RWPE2 (cell line): ENCODE results near the gene AXIN2.

Experiments
- ATAC-seq: fragments of 200-7000 bp; cut with Tn5 transposase; 3 replicates; pipeline ENCODE4 v1.9.1; 2021; ENCODE audit warnings: low read depth
- DNase-seq: peaks from one replicate; pipeline ENCODE4 v3.0.0-alpha.2; 2020; ENCODE audit warnings: low spot score
- H3K27ac ChIP-seq: fragments of 450-650 bp; 2 replicates; pipeline ENCODE4 v1.5.1; 2017; ENCODE audit warnings: mild to moderate bottlenecking; ENCODE audit not compliant: poor library complexity, severe bottlenecking
- H3K27me3 ChIP-seq: fragments of 250-450 bp; sonication (Bioruptor Pico); 2 replicates; pipeline ENCODE4 v1.5.1; 2021; ENCODE audit warnings: mild to moderate bottlenecking, moderate library complexity; ENCODE audit not compliant: insufficient read depth, poor library complexity, severe bottlenecking
- H3K36me3 ChIP-seq: fragments of 250-450 bp; sonication (Bioruptor Pico); 2 replicates; pipeline ENCODE4 v1.5.1; 2020; ENCODE audit warnings: low read depth, mild to moderate bottlenecking, moderate library complexity
- H3K4me1 ChIP-seq: fragments of 250-450 bp; sonication (Bioruptor Pico); 2 replicates; pipeline ENCODE4 v1.5.1; 2021; ENCODE audit warnings: mild to moderate bottlenecking, moderate library complexity; ENCODE audit not compliant: insufficient read depth, poor library complexity, severe bottlenecking
- H3K4me3 ChIP-seq: fragments of 250-450 bp; sonication (Bioruptor Pico); 2 replicates; pipeline ENCODE4 v1.5.1; 2021; ENCODE audit warnings: mild to moderate bottlenecking, moderate library complexity; ENCODE audit not compliant: severe bottlenecking
- H3K9me3 ChIP-seq: fragments of 250-450 bp; sonication (Bioruptor Pico); 2 replicates; pipeline ENCODE4 v1.5.1; 2021; ENCODE audit warnings: mild to moderate bottlenecking, moderate library complexity; ENCODE audit not compliant: severe bottlenecking
- CTCF ChIP-seq: fragments of 450-650 bp; IDR thresholded peaks from one replicate; pipeline ENCODE4 v1.5.1; 2017; ENCODE audit warnings: mild to moderate bottlenecking, moderate library complexity; ENCODE audit not compliant: poor library complexity, severe bottlenecking

Gene AXIN2

DNA sequence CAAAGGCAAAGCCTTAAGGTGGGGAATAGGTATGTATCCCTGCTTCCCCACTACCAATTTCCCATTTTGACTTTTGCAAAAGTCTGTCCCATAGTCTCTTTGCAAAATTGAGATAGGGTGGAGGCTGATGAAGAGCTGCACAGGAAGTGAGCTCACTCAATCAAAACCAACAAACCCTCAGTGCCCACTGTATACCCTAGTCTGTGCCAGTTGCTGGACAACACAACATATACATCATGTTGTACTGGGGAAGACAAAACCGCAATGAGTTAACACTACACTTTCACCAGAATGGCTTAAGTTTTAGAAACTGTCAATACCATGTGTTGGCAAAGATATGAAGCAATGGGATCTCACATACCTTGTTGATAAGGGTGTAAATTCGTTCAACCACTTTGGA is 40.4 kb upstream of the AXIN2 start:
- H3K27ac ChIP-seq, result no peak overlapping the region
- no peaks in the 10 kb centered on the region for H3K4me1 ChIP-seq
- H3K27me3 ChIP-seq, result peaks cover 2% of the 10 kb centered on the region
- H3K4me3 ChIP-seq, result no peak overlapping the region
- no peak for DNase-seq
- peaks cover 2% of the 10 kb centered on the region for H3K9me3 ChIP-seq
- no peaks in the 10 kb centered on the region for H3K36me3 ChIP-seq
- ATAC-seq, result no peak
- TF ChIP-seq CTCF, result no peak

DNA sequence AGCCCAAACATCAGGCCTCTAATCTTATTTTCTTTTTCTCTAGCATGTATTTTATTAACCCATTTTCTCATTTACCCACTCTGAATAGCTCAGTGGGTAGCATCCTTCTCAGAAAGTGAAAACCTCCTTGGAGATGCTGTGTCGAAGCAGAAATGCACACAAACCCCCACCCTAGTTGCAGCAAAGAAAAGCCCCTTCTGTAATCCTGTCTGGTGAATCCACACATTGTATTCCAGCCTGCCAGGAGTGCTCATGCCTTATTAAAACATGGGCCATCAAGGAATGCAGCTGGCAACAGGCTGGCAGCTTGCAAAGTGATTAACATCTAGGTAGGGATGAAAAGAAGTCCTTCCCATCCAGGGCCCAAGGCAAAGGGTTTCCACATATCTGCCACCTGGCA is 39.7 kb upstream of the AXIN2 start:
- Histone ChIP-seq H3K4me1 (no peaks in the 10 kb centered on the region), H3K4me3 (no peak overlapping the region), H3K27ac (no peak overlapping the region), H3K27me3 (peaks cover 2% of the 10 kb centered on the region), H3K9me3 (peaks cover 2% of the 10 kb centered on the region), H3K36me3 (no peaks in the 10 kb centered on the region)
- DNase-seq (no peak), ATAC-seq (no peak)
- TF ChIP-seq CTCF, result no peak

- Histone ChIP-seq H3K4me3 (no peak overlapping the region), H3K27me3 (peaks cover 2% of the 10 kb centered on the region), H3K36me3 (no peaks in the 10 kb centered on the region), H3K4me1 (no peaks in the 10 kb centered on the region), H3K27ac (no peak overlapping the region), H3K9me3 (peaks cover 2% of the 10 kb centered on the region)
- DNase-seq (no peak), ATAC-seq (no peak)
- TF ChIP-seq CTCF, result no peak
These were observed 39.1 kb upstream of the AXIN2 start for GRCh38 chr17:65600518-65600917.

GRCh38 chr17:65599650-65600049 is 38.2 kb upstream of the AXIN2 start:
- no peak overlapping the region for H3K4me3 ChIP-seq
- DNase-seq (no peak), ATAC-seq (no peak)
- peaks cover 2% of the 10 kb centered on the region for H3K9me3 ChIP-seq
- no peak for TF ChIP-seq CTCF
- H3K27me3 ChIP-seq, result peaks cover 2% of the 10 kb centered on the region
- no peaks in the 10 kb centered on the region for H3K36me3 ChIP-seq
- H3K27ac ChIP-seq, result no peak overlapping the region
- no peaks in the 10 kb centered on the region for H3K4me1 ChIP-seq

DNA sequence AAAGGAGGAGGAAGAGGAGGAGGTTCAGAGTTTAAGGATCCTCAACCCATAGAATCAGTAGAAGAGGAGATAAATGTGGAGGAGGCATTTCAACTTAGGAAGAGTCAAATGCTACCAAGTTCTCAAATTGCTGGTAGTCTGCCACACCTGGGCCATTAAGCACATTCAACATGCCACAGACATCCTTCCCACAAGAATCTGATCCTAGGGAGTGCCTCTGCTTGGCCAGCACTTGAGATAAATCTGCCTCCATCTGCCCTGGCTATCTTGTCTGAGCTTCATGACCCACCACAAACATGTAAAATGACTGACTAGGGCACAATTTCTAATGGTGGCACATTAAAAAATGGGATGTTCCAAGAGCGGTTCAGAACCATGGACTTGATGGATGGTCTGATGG is 37.3 kb upstream of the AXIN2 start:
- H3K27ac ChIP-seq, result no peak overlapping the region
- H3K4me1 ChIP-seq, result no peaks in the 10 kb centered on the region
- no peak for TF ChIP-seq CTCF
- H3K4me3 ChIP-seq, result no peak overlapping the region
- DNase-seq (no peak), ATAC-seq (no peak)
- H3K9me3 ChIP-seq, result peaks cover 2% of the 10 kb centered on the region
- peaks cover 4% of the 10 kb centered on the region for H3K27me3 ChIP-seq
- H3K36me3 ChIP-seq, result no peaks in the 10 kb centered on the region
